Inflammatory macrophage treated with lipopolysaccharide for 4 hours (primary cell): Measurements from ENCODE around the gene DNHD1.
"Not testable (repeated sequence)": the region's sequence is repeated elsewhere in the genome, so short reads cannot be mapped to it uniquely, and the experiment has no call there.

ENCODE experiments used
- DNase-seq: peaks from one replicate; pipeline ENCODE4 v3.0.0-alpha.2; 2020

DNHD1 gene

DNA sequence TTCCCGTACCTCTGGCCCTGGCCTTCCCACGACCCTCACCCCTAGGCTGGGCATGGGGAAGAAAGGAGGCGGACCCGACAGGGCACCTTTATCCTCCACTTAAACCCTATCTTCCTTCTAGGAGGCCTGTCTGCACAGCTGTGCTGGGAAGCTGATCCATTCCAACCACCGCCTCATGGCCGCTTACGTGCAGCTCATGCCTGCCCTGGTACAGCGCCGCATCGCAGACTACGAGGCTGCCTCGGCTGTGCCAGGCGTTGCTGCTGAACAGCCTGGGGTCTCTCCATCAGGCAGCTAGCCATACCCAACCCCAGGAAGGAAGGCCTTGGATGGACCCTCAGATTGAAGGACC lies 15.2 kb upstream of the DNHD1 start:
- no peak for DNase-seq

DNA sequence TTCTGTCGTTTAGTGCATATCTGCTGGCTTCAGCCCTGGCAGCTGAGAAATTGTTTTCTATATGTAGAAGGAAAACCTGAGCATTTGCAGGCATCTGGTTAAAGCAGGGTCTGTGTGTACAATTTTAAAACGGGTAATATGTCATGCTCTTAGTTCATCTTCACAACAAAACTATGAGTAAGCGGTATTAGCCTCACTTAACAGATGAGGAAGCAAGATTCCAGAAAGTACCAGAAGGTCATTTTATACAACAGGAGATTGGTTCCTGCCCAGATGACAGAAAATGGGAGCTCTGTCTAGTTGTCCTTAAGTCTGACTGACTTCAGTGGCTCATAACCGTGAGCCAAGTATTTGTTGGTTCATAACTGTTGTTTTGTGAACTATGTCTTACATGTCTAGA lies 14.6 kb upstream of the DNHD1 start:
- peak; percentile 71 for DNase-seq

DNA sequence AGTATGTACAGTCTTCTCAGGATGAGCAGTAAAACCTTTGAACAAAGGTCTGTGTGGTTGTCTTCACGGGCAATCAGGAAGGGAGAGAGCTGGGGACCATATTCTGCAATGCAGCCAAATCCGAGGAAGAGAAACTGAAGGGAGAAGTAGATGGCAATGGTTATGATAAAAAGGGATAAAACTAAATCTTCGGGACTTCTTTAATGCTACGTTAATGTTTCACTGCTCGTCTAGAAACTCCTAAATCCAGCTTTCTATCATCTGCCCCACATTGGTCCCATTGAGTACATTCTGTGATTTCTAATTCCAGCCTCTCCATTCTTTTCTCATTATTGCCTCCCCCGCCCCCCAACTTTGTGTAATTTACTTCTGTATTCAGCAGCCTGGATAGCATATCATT lies 14.1 kb upstream of the DNHD1 start:
- DNase-seq = peak; percentile 5

DNA sequence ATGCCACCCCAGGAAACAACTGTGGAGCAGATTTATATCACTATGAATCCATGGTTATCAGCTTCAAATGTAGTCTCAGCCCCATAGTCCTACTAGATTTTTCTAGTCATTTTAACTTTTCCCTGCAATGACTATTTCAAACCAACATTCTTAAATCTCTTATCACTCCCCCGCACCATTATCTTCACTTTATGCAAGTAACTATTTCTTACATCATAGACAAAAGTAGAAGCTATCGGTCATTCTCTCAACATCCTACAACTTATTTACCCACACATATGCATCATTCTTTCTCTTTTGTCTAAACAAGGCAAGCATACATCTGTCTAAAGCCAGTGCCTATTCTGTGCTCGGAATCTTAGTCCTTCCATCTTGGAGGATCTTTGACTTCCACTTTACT lies 11.4 kb upstream of the DNHD1 start:
- DNase-seq = no peak

GRCh38 chr11:6486256-6486655 lies 10.8 kb upstream of the DNHD1 start:
- no peak for DNase-seq

DNA sequence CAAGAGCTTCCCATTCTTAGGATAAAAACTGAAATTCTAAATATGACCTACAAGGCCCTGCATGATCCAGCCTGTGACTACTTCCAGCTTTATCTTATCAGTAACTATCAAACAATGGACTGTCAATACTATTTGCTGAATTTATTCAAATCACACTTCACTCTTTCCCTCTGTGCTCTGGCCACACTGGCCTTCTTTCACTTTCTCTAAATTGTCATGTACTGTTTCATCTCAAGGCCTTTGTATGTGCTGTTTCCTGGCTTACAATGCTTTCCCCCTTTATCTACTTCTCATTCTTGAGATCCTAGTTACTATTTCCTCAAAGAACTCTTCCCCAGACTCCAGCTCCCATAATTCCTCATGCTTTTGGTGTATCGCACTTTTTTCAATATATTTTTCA lies 10.1 kb upstream of the DNHD1 start:
- no peak for DNase-seq

GRCh38 chr11:6488342-6488741 lies 8.7 kb upstream of the DNHD1 start:
- DNase-seq = no peak

DNA sequence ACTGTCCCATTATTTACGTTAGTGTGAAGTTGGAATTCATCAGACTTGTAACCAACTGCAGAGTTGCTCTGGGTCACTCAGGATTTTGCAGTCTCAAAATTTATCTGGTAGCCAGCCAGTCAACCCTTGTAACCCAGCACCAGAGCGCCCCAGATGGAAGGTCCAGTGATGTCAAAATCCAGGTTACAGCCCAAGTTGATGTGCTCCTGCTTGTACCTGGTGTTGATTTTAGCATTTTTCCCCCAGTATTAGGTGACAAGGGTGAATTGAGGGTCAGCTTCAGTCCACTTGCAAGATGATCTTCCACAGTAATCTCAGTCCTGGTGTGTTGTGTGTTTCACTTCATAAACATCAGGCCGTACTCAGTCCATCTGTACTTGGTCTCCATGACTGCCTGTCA lies 8.3 kb upstream of the DNHD1 start:
- no peak for DNase-seq

DNA sequence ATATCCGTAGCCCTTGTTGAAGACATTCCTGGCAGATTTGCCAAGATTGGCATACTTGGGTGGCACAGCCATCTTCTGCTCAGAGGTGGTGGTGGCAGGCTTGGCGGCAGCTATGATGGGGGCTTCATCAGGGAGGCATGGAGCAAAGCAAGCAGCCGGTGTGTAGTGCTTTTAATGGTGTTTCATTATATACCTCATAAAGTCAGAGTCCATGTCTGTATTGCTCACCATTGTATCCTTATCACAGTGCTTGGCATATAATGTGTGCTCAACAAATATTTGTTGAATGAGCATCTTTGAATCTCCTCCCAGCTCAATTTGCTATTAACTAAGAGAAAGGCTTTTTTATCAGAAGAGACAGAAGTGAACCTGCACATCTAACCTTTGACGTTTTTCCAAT lies 7.8 kb upstream of the DNHD1 start:
- DNase-seq = no peak

DNA sequence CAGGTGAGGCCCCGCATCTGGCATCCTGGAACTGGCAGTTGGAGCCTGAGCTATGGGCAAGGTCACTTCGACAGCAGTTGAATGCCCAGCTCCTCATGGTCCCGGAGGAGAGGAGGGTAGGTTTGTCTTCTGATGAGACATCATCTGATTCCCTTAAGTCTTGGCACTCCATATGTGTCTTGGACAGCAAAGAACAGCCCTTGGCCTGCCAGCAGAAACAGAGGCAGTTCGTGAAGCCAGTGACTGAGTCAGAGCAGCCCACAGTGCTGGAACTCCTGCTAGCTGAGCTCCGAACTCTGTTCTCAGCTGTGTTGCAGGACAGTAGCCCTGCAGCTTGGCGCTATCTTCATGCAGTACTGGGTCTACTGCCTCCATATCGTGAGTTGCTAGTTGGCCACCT lies 1.0 kb downstream of the DNHD1 start:
- DNase-seq = no peak

- no peak for DNase-seq
These were observed 1.5 kb downstream of the DNHD1 start for GRCh38 chr11:6498544-6498943.

GRCh38 chr11:6502382-6502781 lies 5.3 kb downstream of the DNHD1 start:
- DNase-seq = no peak

GRCh38 chr11:6504166-6504565 lies 7.1 kb downstream of the DNHD1 start:
- DNase-seq = no peak

DNA sequence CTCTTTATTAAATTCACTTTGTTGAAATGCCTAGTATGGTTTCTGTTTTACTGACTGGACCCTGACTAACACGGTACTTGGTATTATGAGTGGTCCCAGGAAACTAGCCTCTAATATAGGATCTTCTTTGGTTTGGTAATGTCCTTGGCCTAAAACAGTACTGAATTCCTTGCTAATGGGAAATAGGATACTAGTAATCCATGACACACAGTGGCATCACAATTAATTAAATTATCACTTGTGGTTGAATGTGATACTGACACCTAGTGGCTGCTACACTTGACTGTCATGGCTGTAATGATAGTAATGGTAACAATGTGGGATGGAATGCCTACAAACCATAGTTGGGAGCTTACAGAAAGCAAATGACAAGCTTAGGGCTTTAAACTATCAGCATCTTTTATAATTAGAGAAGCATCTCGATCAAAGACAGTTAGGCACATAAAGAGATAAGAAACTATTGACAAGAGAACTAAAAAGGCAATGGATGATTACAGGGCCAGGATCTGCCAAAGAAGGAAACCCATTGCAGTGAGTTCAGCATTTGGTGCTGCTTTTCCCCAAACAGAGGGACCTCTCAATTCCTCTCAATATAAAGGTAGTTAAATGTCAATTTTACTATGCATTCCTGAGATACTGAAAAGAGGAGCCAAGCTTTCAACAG lies 8.6 kb downstream of the DNHD1 start:
- peak; percentile 54 for DNase-seq

DNA sequence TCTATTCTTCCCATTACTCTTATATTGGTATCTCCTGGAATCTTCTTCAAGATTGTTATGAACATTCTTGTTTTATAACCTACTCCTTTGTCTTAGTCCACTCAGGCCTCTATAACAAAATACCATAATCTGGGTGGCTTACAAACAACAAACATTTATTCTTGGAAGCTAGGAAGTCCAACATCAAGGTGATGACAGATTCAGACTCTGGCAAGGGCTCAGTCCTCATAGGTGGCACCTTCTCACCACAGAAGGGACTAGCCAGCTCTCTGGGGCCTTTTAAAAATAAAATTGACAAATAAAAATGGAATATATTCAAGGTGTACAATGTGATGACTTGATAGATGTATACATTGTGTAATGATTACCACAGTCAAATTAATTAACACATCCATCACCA lies 19.8 kb downstream of the DNHD1 start:
- DNase-seq = no peak

DNA sequence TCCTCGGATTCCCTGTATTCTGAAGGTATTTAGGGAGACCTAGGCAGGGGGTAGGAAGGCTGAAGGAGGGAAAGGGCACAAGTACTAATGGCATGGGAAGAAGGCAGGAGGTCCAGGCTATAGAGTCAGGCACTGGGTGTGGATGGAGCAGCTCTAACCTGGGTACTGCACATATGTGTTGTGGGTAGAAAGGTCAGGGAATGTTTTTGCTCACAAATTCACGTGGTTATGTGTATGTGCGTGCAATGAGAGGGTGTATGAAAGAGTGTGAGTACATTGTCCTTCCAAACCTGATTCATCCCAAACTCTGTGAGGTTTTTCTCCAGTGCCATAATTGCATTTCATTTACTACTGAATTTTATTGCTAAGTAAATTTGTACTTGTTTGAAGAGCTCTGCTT lies 23.2 kb downstream of the DNHD1 start:
- no peak for DNase-seq

- DNase-seq = not testable (repeated sequence)
These were observed 24.9 kb downstream of the DNHD1 start for GRCh38 chr11:6521946-6522345.

GRCh38 chr11:6523253-6523652 lies 26.2 kb downstream of the DNHD1 start:
- no peak for DNase-seq

GRCh38 chr11:6526411-6527135 lies 29.5 kb downstream of the DNHD1 start:
- no peak for DNase-seq

DNA sequence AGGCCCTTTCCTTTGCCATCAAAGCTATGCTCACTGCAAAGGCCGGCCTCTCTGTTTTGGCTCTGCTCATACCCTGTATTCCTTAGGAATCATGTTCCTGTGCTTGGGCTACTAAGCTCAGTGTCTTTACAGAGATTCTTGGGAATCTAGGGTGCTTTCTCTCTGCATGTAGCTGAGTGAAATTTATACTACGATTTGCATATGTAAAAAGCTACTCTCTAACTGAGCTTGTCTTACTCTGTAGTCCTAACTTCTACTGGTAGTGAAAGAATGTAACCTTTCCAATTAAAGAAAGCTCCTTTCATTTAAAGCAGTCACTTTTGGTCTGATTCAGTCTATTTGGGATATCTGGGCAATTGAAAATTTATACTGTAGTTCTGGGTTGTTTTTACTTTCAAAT lies 32.2 kb downstream of the DNHD1 start:
- DNase-seq = no peak

GRCh38 chr11:6530848-6531247 lies 33.8 kb downstream of the DNHD1 start:
- DNase-seq = no peak

- peak; percentile 39 for DNase-seq
These were observed 34.2 kb downstream of the DNHD1 start for GRCh38 chr11:6531267-6531752.

- DNase-seq = no peak
These were observed 41.4 kb downstream of the DNHD1 start for GRCh38 chr11:6538456-6538855.

DNA sequence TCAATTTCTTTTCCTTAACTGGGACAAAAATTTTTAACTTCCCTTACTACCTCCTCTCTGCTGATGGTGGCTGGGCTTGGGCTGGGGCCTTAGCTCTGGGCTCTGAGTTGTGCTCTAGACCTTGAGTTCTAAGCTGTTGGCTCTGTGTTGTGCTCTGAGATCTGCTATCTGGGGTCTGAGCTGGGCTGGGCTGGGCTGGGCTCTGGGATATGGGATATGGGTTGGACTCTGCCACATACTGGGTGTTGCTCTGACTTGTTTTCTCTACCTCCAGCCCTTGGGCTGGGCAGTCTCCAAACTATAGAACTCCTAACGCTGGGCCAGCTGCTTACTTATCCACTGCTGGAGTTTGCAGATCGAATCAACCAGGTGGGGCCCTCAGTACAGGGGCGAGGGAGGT lies 41.9 kb downstream of the DNHD1 start:
- no peak for DNase-seq

DNA sequence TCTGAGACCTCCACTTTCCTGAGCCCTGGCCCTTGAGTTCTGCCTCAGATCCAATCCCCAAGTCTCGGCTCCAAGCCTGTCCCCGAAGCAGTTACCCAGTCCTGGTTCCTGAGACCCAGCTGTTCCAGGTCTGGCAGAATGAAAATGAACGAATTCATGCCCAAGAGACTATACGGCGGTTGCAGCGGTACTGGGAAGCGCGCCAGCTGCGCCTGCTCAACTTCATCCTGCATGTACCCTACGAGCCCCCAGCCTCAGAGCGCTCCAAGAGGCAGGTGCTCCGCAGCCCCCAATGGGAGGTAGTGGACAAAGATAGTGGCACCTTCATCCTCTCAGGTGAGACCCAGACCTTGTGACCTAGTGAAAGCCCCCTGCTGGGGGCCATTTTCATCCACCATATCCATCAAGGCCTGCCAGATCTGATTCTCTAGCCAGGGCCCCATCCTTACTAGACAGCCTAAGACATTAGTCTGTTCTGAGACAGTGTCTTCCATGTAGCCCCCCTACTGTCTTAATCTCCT lies 42.7 kb downstream of the DNHD1 start:
- no peak for DNase-seq
